KG1 (cell line): ENCODE measurements around the gene CLTRN.
A peak's percentile ranks its signal among the peaks of the same experiment; 100 is the strongest.
"Not testable (repeated sequence)": the region's sequence is repeated elsewhere in the genome, so short reads cannot be mapped to it uniquely, and the experiment has no call there.

Experiments used
- DNase-seq: peaks from one replicate; lab custom pipeline; 2025; lab: John Stamatoyannopoulos, UW

The CLTRN gene, protein sequence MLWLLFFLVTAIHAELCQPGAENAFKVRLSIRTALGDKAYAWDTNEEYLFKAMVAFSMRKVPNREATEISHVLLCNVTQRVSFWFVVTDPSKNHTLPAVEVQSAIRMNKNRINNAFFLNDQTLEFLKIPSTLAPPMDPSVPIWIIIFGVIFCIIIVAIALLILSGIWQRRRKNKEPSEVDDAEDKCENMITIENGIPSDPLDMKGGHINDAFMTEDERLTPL

DNA sequence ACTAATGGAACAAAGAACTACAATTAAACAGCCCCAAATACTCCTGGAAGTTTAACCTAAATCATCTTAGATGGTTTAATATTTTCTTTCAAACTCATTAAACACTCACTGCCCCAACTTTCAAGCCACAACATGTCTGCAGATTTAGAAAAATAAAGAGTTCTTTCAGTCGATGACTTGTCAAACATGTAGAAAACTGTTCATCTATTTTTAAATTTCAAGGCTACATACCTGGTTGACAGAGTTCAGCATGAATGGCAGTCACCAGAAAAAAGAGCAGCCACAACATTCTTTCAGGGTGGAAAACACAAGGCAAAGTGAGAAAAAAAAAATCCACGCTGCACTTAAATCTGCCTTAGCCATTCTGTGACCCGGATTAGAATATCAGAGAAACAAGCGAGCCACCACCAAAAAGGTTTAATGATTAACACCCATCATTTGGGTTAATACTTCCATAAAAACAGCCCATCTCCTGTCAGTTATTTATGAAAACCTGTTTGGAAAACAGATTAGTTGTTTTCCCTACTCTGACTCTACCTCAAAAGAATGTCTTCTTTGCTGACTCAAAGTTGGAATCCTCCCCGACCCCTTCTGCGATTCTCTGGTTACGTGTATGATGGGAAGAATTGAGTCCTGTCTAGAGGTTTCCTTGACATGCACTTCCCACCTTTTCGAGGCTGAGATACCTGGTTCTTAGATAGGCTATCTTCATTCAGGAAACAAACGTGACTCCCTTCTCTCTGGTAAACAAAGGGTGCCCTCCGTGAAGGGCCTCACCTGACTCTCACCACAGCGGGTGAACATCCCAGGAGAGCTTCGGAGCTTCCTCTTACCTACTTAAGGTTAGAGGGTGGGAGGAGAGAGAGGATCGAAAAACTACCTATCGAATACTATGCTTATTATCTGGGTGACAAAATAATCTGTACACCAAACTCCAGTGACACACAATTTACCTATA lies at the start of gene CLTRN:
Gene CLTRN (minus strand): TSS at position 319 of the 958 bp plus-strand sequence. CDS start 30 bp downstream, at position 289.
- DNase-seq: no peak

DNA sequence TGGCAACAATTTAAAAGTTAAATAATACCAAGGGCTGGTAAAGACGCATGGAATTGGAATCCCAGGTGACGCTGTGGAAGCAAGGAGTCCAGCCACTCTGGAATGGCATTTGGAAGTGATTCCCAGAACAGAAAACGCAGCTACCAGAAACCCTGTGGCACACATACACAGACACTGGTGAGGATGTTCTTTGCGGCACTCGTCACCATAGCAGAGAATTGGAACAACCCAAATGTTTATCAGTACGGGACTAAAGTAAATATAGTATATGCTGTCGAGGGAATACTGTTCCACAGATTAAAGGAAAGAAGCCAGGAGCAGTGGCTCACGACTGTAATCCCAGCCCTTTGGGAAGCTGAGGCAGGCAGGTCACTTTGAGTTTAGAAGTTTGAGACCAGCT lies 39.7 kb upstream of the CLTRN start:
- DNase-seq: not testable (repeated sequence)

DNA sequence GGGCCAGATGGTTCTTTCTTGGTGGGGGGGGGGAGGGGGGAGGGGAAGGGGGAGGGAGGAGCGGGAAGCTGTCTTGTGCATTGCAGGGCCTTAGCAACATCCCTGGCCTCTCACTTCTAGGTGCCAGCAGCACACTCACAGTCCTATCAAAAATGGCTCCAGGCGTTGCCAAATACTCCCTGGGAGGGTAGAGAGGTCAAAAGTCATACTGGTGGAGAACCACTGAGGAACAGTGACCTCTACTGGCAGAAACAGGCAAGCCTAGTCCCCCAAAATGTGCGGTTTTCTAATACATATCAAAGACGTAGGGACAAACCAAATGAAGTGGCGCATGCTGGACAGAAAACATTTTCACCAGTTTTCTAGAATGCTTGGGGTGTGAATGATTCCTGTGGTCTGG lies 39.2 kb upstream of the CLTRN start:
- not testable (repeated sequence) for DNase-seq

DNA sequence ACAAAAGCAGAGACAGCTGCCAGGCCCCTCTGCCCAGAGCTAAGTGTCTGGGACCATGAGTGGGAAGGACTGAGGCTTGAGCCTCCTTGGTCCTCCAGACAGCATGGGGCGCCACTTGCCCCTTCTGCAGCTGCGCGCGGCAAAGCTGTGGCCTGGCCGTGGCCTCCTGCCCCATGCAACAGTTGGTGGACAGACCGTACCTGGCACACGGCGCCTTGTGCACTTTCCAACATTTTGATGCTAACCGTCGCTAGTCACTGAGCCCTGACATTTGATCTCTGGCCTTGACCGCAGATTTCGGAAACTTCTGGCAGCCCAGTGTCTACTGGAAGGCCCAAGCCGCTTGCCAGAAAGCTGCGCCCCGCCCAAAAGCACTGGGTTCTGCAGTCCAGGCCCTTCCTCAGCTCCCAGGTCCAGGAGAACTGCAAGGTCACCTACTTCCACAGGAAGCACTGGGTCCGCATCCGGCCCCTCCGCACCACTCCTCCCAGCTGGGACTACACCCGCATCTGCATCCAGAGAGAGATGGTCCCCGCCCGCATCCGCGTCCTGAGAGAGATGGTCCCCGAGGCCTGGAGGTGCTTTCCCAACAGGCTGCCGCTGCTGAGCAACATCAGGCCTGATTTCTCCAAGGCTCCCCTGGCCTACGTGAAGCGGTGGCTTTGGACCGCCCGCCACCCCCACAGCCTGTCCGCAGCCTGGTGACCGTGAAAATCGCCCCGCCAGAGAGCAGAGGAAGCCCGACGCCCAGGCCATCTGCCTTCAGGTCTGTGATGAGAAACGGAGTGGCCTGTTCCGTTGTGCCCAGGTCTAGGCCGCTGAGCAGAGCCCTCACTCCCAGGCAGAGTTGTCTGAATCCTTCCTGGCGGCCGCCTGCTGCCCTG lies 38.1 kb upstream of the CLTRN start:
- no peak for DNase-seq

DNA sequence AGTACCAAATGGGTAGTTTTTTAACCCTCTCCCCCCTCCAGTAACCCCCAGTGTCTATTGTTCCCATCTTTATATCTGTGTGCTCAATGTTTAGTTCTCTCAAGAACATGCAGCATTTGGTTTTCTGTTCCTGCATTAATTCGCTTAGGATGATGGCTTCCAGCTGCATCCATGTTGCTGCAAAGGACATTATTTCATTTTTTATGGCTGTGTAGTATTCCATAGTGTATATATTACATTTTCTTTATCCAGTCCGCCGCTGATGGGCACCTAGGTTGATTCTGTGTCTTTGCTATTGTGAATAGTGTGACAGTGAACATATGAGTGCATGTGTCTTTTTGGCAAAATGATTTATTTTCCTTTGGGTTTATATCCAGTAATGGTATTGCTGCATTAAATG lies 31.9 kb upstream of the CLTRN start:
- DNase-seq: no peak

DNA sequence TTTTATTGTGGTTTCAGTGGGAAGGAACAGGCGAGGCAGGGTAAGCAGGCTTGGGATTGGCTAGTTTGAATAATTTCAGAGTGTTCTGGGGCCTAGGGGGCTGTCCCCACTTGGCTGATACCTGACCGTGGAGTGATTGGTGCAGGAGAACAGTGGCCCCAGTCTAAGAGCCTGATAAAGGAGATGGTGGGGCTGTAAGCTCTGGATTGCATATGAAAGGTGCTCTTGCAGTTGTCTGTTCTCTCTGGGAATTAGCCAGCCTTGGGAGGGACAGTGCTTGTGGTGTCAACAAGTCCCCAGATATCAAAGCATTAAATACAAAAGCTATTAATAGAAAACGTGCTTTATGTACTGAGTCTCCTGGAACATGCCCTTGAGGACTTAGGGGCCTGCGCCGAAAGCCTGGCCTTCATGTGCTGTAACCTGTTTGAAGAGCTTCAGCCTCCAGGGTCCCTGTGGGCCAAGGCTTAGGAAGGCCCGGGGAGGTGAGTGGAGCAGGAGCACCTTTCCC lies 30.4 kb upstream of the CLTRN start:
- DNase-seq: no peak

DNA sequence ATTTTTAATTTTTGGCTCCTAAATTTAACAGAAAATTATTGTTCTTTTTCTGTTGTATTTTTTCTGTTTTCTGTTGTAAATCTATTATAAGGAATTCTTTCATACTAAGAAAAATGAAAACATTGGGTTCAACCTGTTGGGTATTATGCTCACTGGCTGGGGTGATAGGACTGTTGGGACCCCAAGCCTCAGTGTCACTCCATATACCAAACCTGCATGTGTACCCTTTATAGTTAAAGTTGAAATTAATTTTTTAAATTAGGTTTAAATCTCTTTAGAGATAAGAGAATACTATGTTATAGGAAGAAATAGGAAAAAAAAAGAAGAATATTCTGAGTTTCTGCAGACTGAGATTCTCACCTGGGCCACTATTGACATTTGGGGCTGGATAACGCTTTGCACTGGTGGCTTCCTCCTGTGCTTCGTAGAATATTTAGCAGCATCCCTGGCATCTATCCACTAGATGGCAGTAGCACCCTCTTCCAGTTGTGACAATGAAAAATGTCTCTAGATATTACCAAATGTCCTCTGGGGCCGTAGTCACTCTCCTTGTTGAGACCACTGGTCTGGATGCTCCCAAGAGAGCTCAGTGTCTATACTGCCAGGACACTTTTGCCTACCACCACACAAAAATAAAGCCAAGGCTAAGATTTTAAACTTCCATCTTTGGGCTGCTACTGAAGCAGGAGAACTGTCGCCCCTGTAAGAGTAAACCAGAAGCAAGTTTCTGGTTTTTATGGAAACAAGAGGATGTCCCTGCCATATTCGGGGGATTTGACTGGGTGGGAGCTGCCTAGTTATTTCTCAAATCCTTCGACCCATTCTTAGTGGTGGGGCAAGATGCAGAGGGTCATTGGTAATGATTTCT lies 22.4 kb upstream of the CLTRN start:
- peak; percentile 5 for DNase-seq

DNA sequence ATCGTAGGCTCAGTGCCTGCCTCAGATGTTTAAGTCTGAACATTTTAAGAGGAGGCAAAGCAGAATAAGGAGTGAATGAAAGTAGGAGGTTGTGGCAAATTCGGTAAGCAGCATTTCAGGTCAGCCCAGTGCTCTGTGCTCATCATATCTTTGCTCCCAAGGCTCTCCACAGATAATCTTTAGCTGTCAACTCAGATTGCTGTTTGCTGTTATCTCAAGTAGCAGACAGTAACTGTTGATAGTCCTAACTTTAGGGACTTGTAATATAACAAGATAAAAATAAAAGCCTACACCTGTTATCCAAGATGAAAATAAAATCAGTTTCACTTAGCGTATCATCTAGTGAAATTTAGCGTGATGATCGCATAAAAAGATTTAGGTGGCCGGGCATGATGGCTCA lies 18.6 kb upstream of the CLTRN start:
- no peak for DNase-seq

DNA sequence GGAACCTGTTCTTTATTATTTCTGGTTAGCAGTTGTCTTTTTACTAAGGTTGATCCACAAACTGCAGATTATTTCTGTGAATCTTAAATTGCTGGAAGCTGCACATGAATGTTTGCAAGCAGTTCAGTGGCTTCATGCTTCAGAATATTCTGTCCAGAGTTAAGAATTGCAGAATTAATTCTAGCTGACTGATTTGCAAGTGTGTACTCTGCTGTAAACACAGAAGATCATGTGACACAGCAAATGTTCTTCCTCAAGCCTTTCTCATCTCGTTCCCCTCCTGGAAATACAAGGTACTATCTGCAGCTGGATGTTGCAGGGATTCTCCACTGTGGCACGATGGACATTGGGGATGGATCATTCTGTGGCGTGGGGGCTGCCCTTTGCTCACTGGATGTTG lies 16.8 kb upstream of the CLTRN start:
- no peak for DNase-seq

DNA sequence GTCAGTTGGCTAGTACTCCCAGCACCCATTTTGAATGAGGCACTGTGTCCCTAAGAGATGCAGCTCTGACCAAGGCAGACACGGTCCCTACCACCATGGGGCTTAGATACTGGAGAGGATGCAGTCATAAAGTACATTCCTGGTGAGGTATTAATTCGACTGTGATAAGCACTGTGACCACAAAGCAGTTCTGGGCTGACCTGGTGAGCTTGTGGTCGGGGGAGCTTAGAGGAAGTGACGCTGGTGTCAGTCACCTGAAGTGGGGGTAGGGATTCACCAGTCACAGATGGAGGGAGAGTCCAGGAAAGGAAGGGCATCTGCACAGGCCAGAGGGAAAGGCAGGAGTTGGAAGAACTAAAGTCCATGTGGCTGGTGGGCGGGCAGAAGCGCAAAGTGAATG lies 15.8 kb upstream of the CLTRN start:
- DNase-seq: no peak

DNA sequence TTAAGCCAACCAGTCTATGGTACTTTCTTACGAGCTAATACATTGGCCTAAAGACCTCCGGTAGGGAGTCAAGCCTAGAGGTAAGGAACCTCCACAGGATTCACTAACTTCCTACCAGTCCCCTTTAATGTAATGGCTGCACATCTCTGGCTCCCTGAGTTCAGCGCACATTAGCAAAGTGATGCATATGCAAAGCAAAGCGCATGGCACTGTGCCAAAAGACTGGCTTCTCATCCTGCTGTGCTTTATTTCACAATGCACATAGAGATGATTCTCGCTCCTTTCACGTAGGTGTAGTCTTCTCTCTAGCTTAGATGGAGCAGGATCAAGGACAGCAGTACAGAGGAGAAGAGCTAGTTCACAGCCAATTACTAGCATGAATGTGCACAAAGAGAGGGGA lies 14.6 kb upstream of the CLTRN start:
- no peak for DNase-seq

DNA sequence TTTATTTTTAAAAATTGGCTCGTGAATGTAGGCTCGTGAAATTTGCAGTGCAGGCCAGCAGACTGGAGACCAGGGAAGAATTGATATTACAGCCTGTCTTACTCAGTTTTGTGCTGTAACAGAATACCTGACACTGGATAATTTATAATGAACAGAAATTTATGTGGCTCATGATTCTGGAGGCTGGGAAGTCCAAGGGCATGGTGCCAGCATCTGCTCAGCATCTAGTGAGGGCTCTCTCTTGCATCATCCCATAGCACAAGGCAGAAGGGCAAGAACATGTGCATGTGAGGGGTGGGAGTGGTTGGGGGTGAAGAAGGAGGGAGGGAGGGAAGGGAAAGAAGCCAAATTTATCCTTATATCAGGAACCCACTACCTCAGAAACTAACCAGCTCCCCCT lies 13.7 kb upstream of the CLTRN start:
- DNase-seq: no peak

DNA sequence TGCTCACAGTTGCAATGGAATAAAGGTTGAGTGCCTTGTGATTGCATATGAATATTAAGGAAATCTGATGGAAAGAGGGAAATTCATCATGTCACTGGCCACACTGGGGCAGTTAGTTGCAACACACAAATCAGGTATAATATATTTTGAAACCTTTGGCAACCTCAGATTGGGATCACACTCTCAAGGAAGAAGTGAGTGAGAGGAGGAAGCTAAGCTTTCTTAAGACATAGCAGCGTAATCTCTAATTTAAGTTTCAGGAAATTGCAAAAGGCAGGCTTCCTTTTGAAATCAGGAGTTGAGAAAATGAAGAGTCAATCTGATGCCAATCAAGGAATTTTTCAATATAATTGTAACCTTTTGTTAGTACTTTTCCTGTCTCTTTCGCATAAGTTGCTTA lies 12.3 kb upstream of the CLTRN start:
- no peak for DNase-seq

DNA sequence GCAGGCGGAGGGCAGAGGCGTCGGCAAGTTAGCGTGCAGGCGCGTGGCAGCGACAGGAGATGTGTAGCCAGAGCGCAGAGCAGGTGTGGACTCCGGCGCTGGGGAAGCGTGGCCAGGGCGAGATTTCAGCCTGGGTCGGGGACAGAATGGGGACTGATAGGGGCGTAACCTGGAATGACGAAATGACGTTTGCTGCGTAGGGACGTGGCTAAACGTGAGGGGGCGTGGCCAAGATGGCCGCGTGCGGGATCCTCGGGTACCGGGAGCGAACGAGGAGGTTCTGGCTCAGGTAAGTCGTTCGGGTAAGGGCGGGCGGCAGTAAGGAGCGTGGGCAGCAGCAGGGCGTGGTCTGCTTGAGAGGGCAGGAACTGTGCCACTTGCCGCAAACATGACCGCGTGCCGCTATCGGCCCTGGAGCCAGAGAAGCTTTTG lies 10.9 kb upstream of the CLTRN start:
- no peak for DNase-seq

DNA sequence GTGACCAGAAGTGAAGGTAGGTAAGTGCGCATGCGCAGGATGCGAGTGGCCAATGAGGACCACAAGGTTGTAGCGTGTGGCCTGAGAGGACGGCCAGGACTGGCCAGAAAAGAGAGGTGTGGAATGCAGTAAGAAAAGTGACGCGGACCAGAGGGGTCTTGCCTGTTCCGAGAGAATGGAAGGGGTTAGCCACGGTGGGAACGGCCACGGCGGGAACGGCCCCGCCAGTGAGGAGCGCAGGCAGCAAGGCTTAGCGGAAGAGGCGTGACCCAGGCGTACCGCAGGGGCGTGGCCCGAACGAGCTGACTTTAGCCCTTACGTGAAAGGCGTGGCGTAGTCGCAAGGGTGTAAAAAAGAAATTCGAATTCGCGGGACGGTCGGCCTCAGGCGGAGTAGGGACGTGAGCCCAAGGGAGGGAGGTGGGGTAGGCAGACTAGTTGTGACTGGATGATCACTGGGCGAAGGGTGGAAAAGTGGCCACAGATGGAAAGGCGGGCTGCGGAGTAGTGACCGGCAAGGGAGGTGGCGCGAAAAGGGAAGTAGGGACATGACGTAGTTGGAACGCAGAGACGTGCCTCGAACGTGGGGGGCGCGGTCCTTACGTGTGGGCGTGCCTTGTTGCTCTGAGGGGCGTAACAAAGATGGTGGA lies 10.4 kb upstream of the CLTRN start:
- peak; percentile 65 for DNase-seq

DNA sequence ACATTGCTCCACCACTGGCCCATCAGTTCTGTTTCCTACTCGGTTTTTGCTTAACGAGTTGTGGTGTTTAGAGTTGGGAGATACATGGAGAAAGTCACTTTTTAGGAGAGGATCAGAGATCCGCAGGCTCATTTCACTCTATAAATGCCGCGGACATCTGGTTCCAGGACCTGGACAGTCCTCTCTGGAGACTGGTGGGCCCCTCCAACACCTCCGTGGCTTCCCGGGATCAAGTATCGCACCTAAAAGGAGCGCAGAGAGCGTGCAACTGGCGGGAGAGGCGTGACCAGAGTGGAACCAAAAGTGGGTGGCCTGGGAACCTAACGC lies 9.9 kb upstream of the CLTRN start:
- DNase-seq: no peak

DNA sequence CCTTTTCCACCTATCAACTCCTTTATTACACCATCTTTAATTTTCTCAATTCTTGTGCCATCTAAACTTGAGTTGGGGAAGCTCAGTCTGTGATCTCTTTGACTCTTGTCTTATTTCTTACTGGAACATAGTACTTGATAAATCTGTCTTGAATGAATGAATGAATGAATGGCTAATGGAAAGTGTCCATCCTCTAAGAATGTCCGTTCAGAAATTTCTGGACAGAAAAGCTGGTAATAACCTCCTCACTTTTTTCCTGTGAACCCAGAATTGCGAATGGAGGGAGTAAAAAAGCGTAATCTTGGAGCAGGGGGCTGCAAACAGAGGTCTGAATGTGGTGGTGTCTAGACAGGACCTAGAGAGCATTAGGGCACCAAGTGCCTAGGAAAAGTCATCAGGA lies 9.4 kb upstream of the CLTRN start:
- no peak for DNase-seq

DNA sequence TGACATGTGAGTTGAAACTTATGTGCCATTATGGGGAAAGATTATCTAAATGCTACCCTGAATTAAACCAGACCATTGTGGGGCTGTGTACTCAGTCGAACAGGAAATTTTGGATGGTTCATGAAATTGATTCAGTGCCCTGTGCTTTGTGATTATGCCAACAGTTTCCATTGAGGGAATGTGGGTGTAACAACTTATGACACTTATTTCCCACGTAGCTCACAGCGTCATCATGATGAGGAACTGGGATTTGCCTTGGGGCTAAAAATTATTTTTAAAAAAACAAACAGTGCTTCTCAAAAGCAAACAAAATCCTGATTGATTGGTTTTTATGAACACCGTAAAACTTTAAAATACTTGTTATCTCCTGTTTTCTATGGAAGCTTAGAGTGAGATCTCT lies 8.3 kb upstream of the CLTRN start:
- DNase-seq: no peak

DNA sequence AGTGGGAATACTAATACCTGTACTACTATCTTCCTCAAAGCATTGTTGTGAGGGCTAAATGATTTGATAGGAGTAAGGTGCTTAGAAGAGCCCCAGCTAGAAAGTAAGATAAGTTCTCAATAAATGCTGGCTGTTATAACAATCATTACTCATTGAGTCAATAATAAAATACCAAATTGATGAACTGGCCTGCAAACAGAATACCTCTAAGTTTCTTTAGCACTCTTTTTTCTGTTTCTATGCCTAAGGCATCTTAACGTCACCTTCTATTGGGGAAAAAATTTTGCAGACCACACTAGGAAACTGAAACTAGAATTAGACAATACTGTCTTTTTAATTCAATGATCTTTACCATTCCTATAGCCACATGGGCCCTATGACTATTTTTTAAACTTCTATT lies 1.2 kb downstream of the CLTRN start:
- no peak for DNase-seq

DNA sequence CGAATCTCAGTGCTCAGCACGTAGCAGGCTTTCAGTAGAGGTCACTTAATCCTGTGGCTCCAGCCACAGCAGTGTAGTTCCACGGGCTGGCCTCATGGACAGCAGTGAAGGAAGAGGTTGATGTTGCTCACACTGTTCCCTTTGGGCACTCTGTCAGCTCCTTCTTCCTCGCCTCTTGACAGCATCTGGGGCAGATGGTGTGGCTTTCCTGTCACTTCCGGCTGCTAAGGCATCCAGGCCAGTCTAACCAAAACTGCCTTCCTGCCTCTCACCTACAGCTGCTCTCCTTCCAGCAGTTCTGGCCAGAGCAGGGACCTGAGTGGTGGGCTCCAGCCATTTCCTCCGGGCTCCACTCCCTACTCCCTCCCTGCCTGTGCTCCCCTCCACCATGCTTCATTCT lies 9.8 kb downstream of the CLTRN start:
- DNase-seq: not testable (repeated sequence)

DNA sequence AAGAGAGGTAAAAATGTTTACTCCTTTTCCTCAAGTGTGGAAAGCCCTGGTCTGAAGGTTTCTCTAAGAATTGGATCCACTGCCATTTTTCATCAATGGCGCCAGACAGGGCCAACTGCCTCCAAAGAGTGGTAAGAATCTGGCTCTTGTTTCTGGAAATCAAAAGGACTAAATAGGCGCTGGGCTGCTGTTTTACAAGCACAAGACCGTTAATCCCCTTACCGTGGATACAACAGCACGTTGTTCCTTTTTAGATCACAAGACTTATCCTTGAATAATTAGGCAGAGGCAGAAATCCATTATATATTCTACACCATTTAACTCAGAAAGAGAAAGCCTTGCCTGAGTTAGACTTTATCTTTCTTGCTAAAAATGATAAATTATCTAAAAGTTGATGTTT lies 10.6 kb downstream of the CLTRN start:
- no peak for DNase-seq
